GM12878 (cell line): Measurements from ENCODE around the gene ARPC1B. TPM values are rescaled to one million over a fixed set of nuclear protein-coding genes. Genes with fewer than 3 reads are reported as not detected.

ENCODE experiments used
- ATAC-seq: fragments of 200-7000 bp; cut with Tn5 transposase; 3 replicates; pipeline ENCODE4 v1.9.1; 2020; ENCODE audit warnings: mild to moderate bottlenecking, moderate library complexity
- BruUV-seq: library from RNA; stranded (reverse); fragments of 400-500 nt; replicated peaks from 2 replicates; lab custom pipeline; 2021; lab: Mats Ljungman, UMichigan
- CTCF ChIA-PET: fragments of 300-600 bp; sonication (Branson Sonifier 250); formaldehyde crosslinking; extraction: SDS; loops from one replicate; lab custom pipeline; 2021; ENCODE audit warnings: inconsistent platforms; lab: Yijun Ruan, JAX
- POLR2A ChIA-PET: fragments of 350-600 bp; formaldehyde crosslinking; extraction: SDS; loops from one replicate; lab custom pipeline; 2021; ENCODE audit warnings: inconsistent platforms; lab: Charles Lee
- RAD21 ChIA-PET: fragments of 300-600 bp; sonication (Branson Sonifier 250); formaldehyde crosslinking; loops from one replicate; lab custom pipeline; 2023; ENCODE audit warnings: antibody characterized with exemption; ENCODE audit not compliant: unreplicated experiment; lab: Charles Lee
- SMC1A ChIA-PET: fragments of 300-600 bp; sonication (Branson Sonifier 250); formaldehyde crosslinking; loops from one replicate; lab custom pipeline; 2023; ENCODE audit not compliant: unreplicated experiment, uncharacterized antibody; lab: Charles Lee
- DNase-seq: peaks from one replicate; pipeline ENCODE4 v3.0.0-alpha.2; 2011; ENCODE audit warnings: low read depth, low spot score
- FAIRE-seq: peaks from 3 replicates; lab custom pipeline; 2011; peaks lifted over from hg19 to GRCh38; lab: Jason Lieb, UNC
- H2AFZ ChIP-seq: 2 replicates; pipeline ENCODE4 v1.6.0; 2011; ENCODE audit warnings: low read depth, low read length, control low read depth; ENCODE audit not compliant: control insufficient read depth
- H3K27ac ChIP-seq: 2 replicates; pipeline ENCODE4 v1.5.1; 2011; ENCODE audit warnings: control low read depth; ENCODE audit not compliant: control insufficient read depth, insufficient read depth
- H3K27me3 ChIP-seq, 2 experiments: replicated peaks in 1 of 2; 2 replicates each; pipeline versions ENCODE4 v1.6.0 to v1.6.1; 2011; ENCODE audit warnings: low read length in 1 of 2; ENCODE audit not compliant: control insufficient read depth in 2 of 2, insufficient read depth in 2 of 2
- H3K36me3 ChIP-seq, 2 experiments: 2 replicates each; pipeline ENCODE4 v1.5.1; 2011; ENCODE audit warnings: low read length in 1 of 2; ENCODE audit not compliant: control insufficient read depth in 2 of 2, insufficient read depth in 2 of 2
- H3K4me1 ChIP-seq: 2 replicates; pipeline ENCODE4 v1.6.1; 2011; ENCODE audit warnings: mild to moderate bottlenecking, low read length, moderate library complexity, mixed read lengths; ENCODE audit not compliant: control insufficient read depth, insufficient read depth
- H3K4me2 ChIP-seq: 2 replicates; pipeline ENCODE4 v1.6.0; 2011; ENCODE audit warnings: control low read depth; ENCODE audit not compliant: control insufficient read depth, insufficient read depth
- H3K4me3 ChIP-seq: fragments of 200-600 bp; sonication (generic); 2 replicates; pipeline ENCODE4 v1.5.1; 2016
- H3K79me2 ChIP-seq: 2 replicates; pipeline ENCODE4 v1.6.0; 2011; ENCODE audit warnings: low read length; ENCODE audit not compliant: control insufficient read depth, insufficient read depth
- H3K9ac ChIP-seq: 2 replicates; pipeline ENCODE4 v1.8.0; 2011; ENCODE audit warnings: low read length, control low read depth, mixed read lengths; ENCODE audit not compliant: control insufficient read depth, insufficient read depth
- H3K9me3 ChIP-seq: replicated peaks from 3 replicates; pipeline ENCODE4 v1.5.1; 2011; ENCODE audit warnings: mild to moderate bottlenecking, low read length; ENCODE audit not compliant: control insufficient read depth, insufficient read depth
- H4K20me1 ChIP-seq: 2 replicates; pipeline ENCODE4 v1.6.0; 2011; ENCODE audit not compliant: control insufficient read depth, insufficient read depth
- BACH1 ChIP-seq: fragments of 450-650 bp; IDR thresholded peaks from 2 replicates; pipeline ENCODE4 v1.6.1; 2017; ENCODE audit warnings: mild to moderate bottlenecking, borderline replicate concordance
- EP300 ChIP-seq, 2 experiments: fragments of 150-350 bp in 1 of 2; IDR thresholded peaks; 2 replicates each; pipeline ENCODE4 v1.6.1; 2011 to 2012; ENCODE audit warnings: low read depth in 2 of 2, low read length in 2 of 2, borderline replicate concordance in 1 of 2, improper control_type of control experiment in 1 of 2, inconsistent platforms in 1 of 2; ENCODE audit not compliant: control insufficient read depth in 1 of 2
- MTA2 ChIP-seq: fragments of 450-650 bp; IDR thresholded peaks from 2 replicates; pipeline ENCODE4 v1.6.1; 2016; ENCODE audit warnings: low read depth, mild to moderate bottlenecking, moderate library complexity
- NFXL1 ChIP-seq: fragments of 450-650 bp; IDR thresholded peaks from 2 replicates; pipeline ENCODE4 v1.6.1; 2017; ENCODE audit warnings: antibody characterized with exemption, mild to moderate bottlenecking, borderline replicate concordance
- NR2C1 ChIP-seq: fragments of 450-650 bp; IDR thresholded peaks from 2 replicates; pipeline ENCODE4 v1.6.1; 2017; ENCODE audit warnings: antibody characterized with exemption, mild to moderate bottlenecking, moderate library complexity
- PML ChIP-seq: IDR thresholded peaks from 2 replicates; pipeline ENCODE4 v1.6.1; 2012; ENCODE audit warnings: low read length, inconsistent platforms
- SREBF2 ChIP-seq: IDR thresholded peaks from 2 replicates; pipeline ENCODE4 v1.6.1; 2012; ENCODE audit warnings: mild to moderate bottlenecking, low read length
- TARDBP ChIP-seq: IDR thresholded peaks from 2 replicates; pipeline ENCODE4 v1.6.1; 2016; ENCODE audit warnings: borderline replicate concordance
- whole genome bisulfite sequencing: methylation state at CpG from one replicate; pipeline ENCODE4 v1.1.6; 2016; ENCODE audit warnings: low lambda C conversion rate; ENCODE audit not compliant: insufficient replicate concordance, insufficient coverage; ENCODE audit errors: missing lambda C conversion rate; 5-methylcytosine and 5-hydroxymethylcytosine counted together
- in situ Hi-C: fragments of 300-500 bp; cut with MboI; formaldehyde crosslinking; loops from 9 replicates; pipeline ENCODE4 v1.14.3; 2018; ENCODE audit warnings: mixed read lengths
- intact Hi-C: fragments of 100-400 bp; cut with micrococcal nuclease; formaldehyde crosslinking; loops from one replicate; pipeline ENCODE4 v1.14.2; 2022; ENCODE audit not compliant: unreplicated experiment
- polyA plus RNA-seq, 11 experiments: library from polyadenylated mRNA; depleted of rRNA in 4 of 11; unstranded in 6 of 11; stranded (reverse) in 5 of 11; fragments of >200 nt; fragmentation: Nextera tagmentation in 4 of 11; fragmentation: Illumina TruSeq in 1 of 11; extraction: Ambion mirVana in 4 of 11; extraction: Trizol in 1 of 11; gene quantifications; 1 replicate in 1 of 11; 2 replicates in 10 of 11; pipeline versions ENCODE4 v1.2.1 to v1.2.3, GENCODE V29; 2011 to 2016; ENCODE audit warnings: inconsistent platforms in 2 of 11, missing spikeins in 2 of 11, low read depth in 1 of 11
- total RNA-seq, 4 experiments: library from RNA; depleted of rRNA in 3 of 4; stranded (reverse); fragments of >200 nt in 3 of 4; fragmentation: Illumina TruSeq in 1 of 4; extraction: Trizol in 1 of 4; gene quantifications; 2 replicates each; pipeline versions ENCODE4 v1.2.1 to v1.2.3, GENCODE V29; 2013 to 2021

The ARPC1B gene
- total and polyA plus RNA-seq, 10 of the 15 experiments (the other 5 are each of a cell fraction or from before 2014, with no cell fraction given), result 14.1 to 762 (median 387) TPM

GRCh38 chr7:99424932-99425730 lies 50.6 kb downstream of the ARPC1B start:
- no peak overlapping the region for H3K4me3 ChIP-seq
- H3K4me1 ChIP-seq, result no peaks in the 10 kb centered on the region
- CTCF ChIA-PET, result no interaction called here
- H3K9me3 ChIP-seq, result no peaks in the 10 kb centered on the region
- RAD21 ChIA-PET, result no interaction called here
- H3K79me2 ChIP-seq, result no peaks in the 10 kb centered on the region
- no peak overlapping the region for H3K4me2 ChIP-seq
- no peaks in the 10 kb centered on the region for H3K27me3 ChIP-seq
- H3K36me3 ChIP-seq, result peaks cover 10 to 18% of the 10 kb centered on the region in 2 experiments; a peak in 3 of 4 replicates
- WGBS, result 97% methylated on average over 24 of the region's 24 CpGs
- SMC1A ChIA-PET, result no interaction called here
- DNase-seq (no peak), ATAC-seq (no peak), FAIRE-seq (no peak)
- H3K27ac ChIP-seq, result no peak overlapping the region
- no peaks in the 10 kb centered on the region for H4K20me1 ChIP-seq
- intact Hi-C loops (no loop called here), in situ Hi-C loops (no loop called here)
- BruUV-seq, result no TSS peak
- H3K9ac ChIP-seq, result no peak overlapping the region
- H2AFZ ChIP-seq, result no peak overlapping the region
- POLR2A ChIA-PET, result interaction anchor here (1.0 kb wide), 1 partner anchor 304 kb away, joined by 3 read pairs; no protein-coding TSS in a partner anchor
- TF ChIP-seq NFXL1 (no peak), BACH1 (no peak), SREBF2 (no peak), MTA2 (no peak), EP300 (IDR thresholded peaks at IDR 0.05; ENCODE audit: borderline replicate concordance in 1 of 2, control insufficient read depth in 1 of 2, low read depth in 2 of 2, low read length in 2 of 2) (no peak), NR2C1 (no peak), PML (no peak), TARDBP (no peak)
